ENCODE data around the gene PDE4D. TPM values are rescaled to one million over a fixed set of nuclear protein-coding genes. Genes with fewer than 3 reads are reported as not detected.

Gene PDE4D
- total RNA-seq, 1 experiment from 2014 or later, result 2.4 TPM

DNA sequence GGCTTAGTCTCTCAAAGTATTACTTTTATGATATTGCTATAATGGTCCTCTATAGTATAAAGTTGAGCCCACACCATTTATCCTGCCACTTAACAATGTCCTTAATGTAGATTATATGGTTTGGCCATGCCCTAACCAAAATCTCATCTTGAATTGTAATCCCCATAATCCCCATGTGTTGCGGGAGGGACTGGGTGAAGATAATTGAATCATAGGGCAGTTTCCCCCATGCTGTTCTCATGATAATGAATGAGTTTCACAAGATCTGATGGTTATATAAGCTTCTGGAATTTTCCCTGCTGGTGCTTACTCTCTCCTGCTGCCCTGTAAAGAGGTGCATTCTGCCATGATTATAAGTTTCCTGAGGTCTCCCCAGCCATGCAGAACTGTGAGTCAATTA is 811.8 kb downstream of the PDE4D start:
- Histone ChIP-seq H3K4me1 (ENCODE audit: control insufficient read depth, insufficient read depth, low read length) (no peaks in the 10 kb centered on the region), H3K9me3 (ENCODE audit: control insufficient read depth, insufficient read depth, low read depth, low read length) (no peaks in the 10 kb centered on the region), H3K27me3 (ENCODE audit: control insufficient read depth, insufficient read depth, low read length) (no peaks in the 10 kb centered on the region; the same call in 1 of the 2 replicates), H3K4me3 (ENCODE audit: low read depth in 2 of 2, low read length in 2 of 2) (no peak overlapping the region), H3K27ac (ENCODE audit: low read length) (no peak overlapping the region), H3K36me3 (ENCODE audit: control insufficient read depth, insufficient read depth, low read length) (no peaks in the 10 kb centered on the region)
- CTCF ChIA-PET, result no interaction called here
- no TSS peak for BruUV-seq (replicated peaks)
- DNase-seq (ENCODE audit: low read depth, low spot score), result no peak
- no peak for ATAC-seq
- TF ChIP-seq POLR2AphosphoS5 (IDR thresholded peaks at IDR 0.05; ENCODE audit: low read depth, low read length), result no peak
- no peak for TF ChIP-seq TCF7L2 (IDR thresholded peaks at IDR 0.05; ENCODE audit: low read depth, low read length)
- TF ChIP-seq, protein P1, sequence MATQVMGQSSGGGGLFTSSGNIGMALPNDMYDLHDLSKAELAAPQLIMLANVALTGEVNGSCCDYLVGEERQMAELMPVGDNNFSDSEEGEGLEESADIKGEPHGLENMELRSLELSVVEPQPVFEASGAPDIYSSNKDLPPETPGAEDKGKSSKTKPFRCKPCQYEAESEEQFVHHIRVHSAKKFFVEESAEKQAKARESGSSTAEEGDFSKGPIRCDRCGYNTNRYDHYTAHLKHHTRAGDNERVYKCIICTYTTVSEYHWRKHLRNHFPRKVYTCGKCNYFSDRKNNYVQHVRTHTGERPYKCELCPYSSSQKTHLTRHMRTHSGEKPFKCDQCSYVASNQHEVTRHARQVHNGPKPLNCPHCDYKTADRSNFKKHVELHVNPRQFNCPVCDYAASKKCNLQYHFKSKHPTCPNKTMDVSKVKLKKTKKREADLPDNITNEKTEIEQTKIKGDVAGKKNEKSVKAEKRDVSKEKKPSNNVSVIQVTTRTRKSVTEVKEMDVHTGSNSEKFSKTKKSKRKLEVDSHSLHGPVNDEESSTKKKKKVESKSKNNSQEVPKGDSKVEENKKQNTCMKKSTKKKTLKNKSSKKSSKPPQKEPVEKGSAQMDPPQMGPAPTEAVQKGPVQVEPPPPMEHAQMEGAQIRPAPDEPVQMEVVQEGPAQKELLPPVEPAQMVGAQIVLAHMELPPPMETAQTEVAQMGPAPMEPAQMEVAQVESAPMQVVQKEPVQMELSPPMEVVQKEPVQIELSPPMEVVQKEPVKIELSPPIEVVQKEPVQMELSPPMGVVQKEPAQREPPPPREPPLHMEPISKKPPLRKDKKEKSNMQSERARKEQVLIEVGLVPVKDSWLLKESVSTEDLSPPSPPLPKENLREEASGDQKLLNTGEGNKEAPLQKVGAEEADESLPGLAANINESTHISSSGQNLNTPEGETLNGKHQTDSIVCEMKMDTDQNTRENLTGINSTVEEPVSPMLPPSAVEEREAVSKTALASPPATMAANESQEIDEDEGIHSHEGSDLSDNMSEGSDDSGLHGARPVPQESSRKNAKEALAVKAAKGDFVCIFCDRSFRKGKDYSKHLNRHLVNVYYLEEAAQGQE (IDR thresholded peaks at IDR 0.05; ENCODE audit: insufficient read depth in 1 of 2, low read depth in 2 of 2, low read length in 1 of 2), result no peak
- TF ChIP-seq, protein P2, sequence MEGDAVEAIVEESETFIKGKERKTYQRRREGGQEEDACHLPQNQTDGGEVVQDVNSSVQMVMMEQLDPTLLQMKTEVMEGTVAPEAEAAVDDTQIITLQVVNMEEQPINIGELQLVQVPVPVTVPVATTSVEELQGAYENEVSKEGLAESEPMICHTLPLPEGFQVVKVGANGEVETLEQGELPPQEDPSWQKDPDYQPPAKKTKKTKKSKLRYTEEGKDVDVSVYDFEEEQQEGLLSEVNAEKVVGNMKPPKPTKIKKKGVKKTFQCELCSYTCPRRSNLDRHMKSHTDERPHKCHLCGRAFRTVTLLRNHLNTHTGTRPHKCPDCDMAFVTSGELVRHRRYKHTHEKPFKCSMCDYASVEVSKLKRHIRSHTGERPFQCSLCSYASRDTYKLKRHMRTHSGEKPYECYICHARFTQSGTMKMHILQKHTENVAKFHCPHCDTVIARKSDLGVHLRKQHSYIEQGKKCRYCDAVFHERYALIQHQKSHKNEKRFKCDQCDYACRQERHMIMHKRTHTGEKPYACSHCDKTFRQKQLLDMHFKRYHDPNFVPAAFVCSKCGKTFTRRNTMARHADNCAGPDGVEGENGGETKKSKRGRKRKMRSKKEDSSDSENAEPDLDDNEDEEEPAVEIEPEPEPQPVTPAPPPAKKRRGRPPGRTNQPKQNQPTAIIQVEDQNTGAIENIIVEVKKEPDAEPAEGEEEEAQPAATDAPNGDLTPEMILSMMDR (IDR thresholded peaks at IDR 0.05), result no peak
- TF ChIP-seq SIN3A (IDR thresholded peaks at IDR 0.05; ENCODE audit: borderline replicate concordance, insufficient read depth, low read depth, low read length), result no peak
- intact Hi-C loops (cut with micrococcal nuclease; ENCODE audit: unreplicated experiment) (no loop called here), in situ Hi-C loops (cut with HindIII; ENCODE audit: low pct_unique_long_range_greater_than_20kb, low sequenced_read_pairs) (no loop called here)
- POLR2A ChIA-PET, result no interaction called here

DNA sequence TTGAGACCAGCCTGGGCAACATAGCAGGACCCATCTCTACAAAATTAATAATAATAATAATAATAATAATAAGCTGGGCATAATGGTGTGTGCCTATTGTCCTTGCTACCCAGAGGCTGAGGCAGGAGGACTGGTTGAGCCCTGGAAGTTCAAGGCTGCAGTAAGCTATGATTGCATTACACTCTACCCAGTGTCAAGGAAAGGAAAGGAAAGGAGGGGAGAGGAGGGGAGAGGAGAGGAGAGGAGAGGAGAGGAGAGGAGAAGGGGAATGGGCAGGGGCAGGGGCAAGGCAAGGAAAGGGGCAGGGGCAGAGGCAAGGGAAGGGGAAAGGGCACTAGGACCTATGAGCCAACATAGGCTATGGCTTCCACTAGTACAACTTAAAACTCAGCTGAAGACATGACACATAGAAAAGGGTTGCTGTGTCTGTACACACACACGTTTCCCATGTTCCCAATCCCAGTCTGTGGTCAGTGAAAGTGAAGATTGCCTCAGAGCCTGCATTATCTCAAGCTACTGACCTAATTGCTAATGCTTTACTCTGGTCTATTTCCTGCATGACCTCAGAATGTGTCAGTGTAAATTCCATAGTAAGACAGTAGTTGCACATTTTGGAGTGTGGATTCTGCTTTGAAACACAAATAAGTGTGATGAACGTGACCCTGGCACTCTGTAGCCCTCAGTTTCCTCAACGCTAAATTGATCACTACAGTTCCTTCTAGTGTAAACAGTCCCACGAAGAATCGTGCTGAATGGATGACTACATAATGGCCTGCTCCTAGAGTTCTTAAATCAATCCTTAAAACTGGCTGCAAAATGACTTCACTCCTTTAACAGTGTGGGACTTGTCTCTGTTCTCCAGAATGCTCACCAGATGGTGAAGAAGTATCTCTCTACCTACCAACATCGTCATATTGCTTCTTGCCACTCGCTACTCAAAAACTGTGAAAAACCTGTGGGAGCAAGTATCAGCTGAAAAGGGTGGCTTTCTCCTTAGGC is 813.6 kb downstream of the PDE4D start:
- intact Hi-C loops (cut with micrococcal nuclease; ENCODE audit: unreplicated experiment), result no loop called here
- POLR2A ChIA-PET, result no interaction called here

More for the DNA sequence above, 813.6 kb downstream of the PDE4D start:
- in situ Hi-C loops (cut with HindIII; ENCODE audit: low pct_unique_long_range_greater_than_20kb, low sequenced_read_pairs), result no loop called here
- BruUV-seq (replicated peaks), result no TSS peak
- no peaks in the 10 kb centered on the region for H3K36me3 ChIP-seq (ENCODE audit: control insufficient read depth, insufficient read depth, low read length)
- no peaks in the 10 kb centered on the region; the same call in 1 of the 2 replicates for H3K27me3 ChIP-seq (ENCODE audit: control insufficient read depth, insufficient read depth, low read length)
- TF ChIP-seq, protein P2 (IDR thresholded peaks at IDR 0.05), result no peak
- TF ChIP-seq POLR2AphosphoS5 (IDR thresholded peaks at IDR 0.05; ENCODE audit: low read depth, low read length), result no peak
- no peak for TF ChIP-seq SIN3A (IDR thresholded peaks at IDR 0.05; ENCODE audit: borderline replicate concordance, insufficient read depth, low read depth, low read length)
- TF ChIP-seq, protein P1 (IDR thresholded peaks at IDR 0.05; ENCODE audit: insufficient read depth in 1 of 2, low read depth in 2 of 2, low read length in 1 of 2), result no peak
- no peaks in the 10 kb centered on the region for H3K9me3 ChIP-seq (ENCODE audit: control insufficient read depth, insufficient read depth, low read depth, low read length)
- H3K4me3 ChIP-seq (ENCODE audit: low read depth in 2 of 2, low read length in 2 of 2), result no peak overlapping the region
- H3K4me1 ChIP-seq (ENCODE audit: control insufficient read depth, insufficient read depth, low read length), result no peaks in the 10 kb centered on the region
- DNase-seq (ENCODE audit: low read depth, low spot score) (peak; percentile 87), ATAC-seq (peak; percentile 26; the same call in 1 of the 2 replicates)
- H3K27ac ChIP-seq (ENCODE audit: low read length), result no peak overlapping the region
- CTCF ChIA-PET, result no interaction called here
